C4-2B (cell line): Measurements from ENCODE around the gene MATN1.

ENCODE experiments used
- H3K27ac ChIP-seq: fragments of 450-650 bp; 2 replicates; pipeline ENCODE4 v1.5.1; 2017
- CTCF ChIP-seq: fragments of 450-650 bp; conservative IDR thresholded peaks from 2 replicates; pipeline ENCODE4 v1.5.1; 2017; ENCODE audit warnings: mild to moderate bottlenecking
- ZFX ChIP-seq: fragments of 450-650 bp; IDR thresholded peaks from 2 replicates; pipeline ENCODE4 v1.6.1; 2017

The MATN1 gene

DNA sequence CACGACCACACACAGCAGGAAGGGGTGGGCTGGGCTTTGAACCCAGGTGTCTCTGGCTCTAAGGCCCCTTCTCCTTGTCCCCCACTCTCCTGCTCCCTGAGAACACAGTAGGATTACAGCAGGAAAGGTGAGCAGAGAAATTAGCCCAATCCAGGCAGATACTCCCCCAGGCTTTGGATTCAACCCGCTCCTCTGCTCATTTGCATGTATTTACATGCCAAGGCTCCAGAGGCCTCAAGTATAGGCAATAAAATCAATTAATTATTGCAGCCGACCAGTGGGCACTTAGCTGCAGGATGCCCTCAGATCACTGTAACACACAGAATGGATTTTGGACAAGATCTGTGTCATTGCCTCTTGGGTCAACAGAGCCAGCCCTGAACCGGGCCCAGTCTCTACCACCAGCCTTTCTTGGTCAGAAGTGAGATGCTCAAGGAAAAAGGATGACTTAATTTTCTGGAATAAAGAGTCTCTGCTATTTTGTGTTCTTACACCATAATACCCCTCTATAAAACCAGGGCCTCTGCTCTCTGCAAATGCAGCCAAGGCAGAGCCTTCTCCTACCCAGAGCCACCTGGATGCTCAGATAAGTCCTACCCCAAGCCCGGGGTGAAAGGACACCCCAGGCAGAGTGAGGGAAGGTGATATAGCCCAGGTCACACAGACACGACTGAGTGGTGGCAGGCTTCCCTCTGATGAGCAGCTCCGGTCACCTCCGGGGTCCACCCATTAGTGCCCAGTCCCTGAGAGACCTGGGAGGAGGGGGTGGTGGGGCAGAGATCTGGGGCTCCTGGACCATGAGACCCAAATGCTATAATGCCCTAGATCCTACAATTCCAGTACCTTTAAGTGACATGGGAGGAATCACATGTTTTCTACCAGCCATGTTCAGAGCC, 28.9 kb downstream of the MATN1 start:
- H3K27ac ChIP-seq, result peak overlapping the region; percentile 22
- no peak for TF ChIP-seq CTCF
- TF ChIP-seq ZFX, result no peak

DNA sequence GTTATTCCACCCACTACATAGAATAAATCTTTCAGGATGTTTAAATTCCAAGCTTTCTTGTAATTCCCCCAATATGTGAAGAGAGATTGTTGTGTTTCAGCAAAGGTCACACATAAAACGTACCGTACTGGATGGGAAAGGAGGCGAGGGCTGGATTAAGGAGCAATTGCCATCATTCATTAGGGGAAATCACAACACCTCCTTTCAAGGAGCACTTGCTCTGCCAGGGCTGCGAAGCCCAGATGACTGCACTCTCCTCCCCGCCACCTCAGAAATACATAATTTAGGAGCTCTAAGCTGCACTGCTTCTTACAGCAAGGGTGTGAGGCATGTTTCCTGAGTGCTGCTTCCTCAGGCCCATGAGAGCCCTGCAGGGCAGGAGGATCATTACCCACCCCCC, 29.6 kb downstream of the MATN1 start:
- TF ChIP-seq ZFX, result no peak
- TF ChIP-seq CTCF, result no peak
- H3K27ac ChIP-seq, result no peak overlapping the region

DNA sequence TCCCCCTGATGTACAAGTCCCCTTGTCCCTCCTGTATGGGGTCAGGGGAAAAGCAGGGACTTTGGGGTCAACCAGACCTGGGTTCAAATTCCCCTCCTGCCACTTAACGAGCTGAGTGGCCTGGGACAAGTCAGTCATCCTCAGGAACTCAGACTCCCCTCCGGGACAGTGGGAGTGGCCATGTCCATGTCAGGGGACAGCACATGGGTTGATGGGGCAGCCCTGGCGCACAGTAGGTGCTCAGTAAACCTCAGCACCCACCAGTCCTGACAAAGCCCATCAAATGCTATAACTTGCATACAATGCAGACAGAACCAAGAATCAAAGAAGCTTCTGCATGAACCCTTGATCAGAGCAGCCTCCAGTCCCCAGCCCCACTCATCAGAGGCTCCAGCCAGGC, 30.0 kb downstream of the MATN1 start:
- no peak overlapping the region for H3K27ac ChIP-seq
- TF ChIP-seq CTCF, result no peak
- no peak for TF ChIP-seq ZFX

DNA sequence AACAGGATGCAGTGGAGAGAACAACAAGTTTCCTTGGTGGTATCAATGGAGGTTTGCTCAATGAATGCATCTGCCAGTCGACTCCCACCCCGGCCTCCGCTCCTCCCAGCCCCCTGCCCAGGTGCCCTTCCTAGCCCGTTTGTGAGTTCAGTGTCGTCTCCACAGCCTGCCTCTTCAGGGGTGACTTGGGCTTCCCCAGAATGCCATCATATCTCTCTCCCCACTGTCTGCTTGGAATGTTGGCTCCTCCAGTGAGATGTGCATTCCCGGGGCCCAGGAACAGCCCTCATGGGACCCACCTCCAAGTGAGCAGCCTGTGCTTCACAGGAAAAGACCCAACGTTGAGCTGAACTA, 30.5 kb downstream of the MATN1 start:
- no peak overlapping the region for H3K27ac ChIP-seq
- no peak for TF ChIP-seq CTCF
- no peak for TF ChIP-seq ZFX

- TF ChIP-seq ZFX (no peak), CTCF (no peak)
- H3K27ac ChIP-seq, result no peak overlapping the region
These were observed 31.0 kb downstream of the MATN1 start for GRCh38 chr1:30692201-30692947.

DNA sequence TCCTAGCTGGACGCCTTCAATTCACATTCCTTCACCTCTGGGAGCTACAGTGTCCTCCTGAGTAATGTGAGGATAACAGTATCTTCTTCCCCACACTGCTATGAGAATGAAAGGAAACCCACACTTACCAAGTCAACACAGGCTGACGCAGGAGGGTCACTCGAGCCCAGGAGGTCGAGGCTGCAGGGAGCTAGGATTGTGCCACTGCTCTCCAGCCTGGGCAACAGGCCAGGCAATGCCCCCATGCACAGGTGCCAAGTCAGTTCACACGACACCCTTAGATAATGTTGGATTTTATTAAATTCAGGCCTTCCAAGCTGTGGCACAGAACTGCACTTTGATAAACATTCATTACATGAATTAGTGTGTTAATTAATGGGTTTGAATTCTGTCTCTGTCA, 31.9 kb downstream of the MATN1 start:
- no peak for TF ChIP-seq ZFX
- TF ChIP-seq CTCF, result no peak
- no peak overlapping the region for H3K27ac ChIP-seq
